Nucleus accumbens (tissue), 56 donors: ENCODE data around the gene TPH2.

Source experiments
- DNase-seq, 56 donors: peaks; one replicate each; lab custom pipeline; 2025; lab: John Stamatoyannopoulos, UW

The TPH2 gene

DNA sequence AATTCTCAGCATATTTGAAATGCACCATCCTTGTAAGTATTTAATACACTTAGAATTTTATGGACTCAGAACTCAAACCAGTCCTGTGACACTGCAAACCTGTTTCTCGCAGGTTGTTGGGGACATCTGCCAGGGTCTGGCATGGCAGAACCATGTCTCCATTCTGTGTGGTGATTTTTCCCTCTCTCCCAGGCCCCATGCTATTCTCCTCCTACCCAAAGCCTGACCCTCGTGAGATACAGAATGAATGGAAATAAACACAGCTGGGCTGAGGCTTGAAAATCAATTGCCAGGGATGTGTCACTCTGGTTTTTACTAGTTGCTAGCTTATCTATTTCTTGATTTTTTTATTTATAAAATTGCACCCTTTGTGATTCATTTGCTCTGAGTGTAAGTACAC lies 19.8 kb downstream of the TPH2 start:
- no peak for DNase-seq

DNA sequence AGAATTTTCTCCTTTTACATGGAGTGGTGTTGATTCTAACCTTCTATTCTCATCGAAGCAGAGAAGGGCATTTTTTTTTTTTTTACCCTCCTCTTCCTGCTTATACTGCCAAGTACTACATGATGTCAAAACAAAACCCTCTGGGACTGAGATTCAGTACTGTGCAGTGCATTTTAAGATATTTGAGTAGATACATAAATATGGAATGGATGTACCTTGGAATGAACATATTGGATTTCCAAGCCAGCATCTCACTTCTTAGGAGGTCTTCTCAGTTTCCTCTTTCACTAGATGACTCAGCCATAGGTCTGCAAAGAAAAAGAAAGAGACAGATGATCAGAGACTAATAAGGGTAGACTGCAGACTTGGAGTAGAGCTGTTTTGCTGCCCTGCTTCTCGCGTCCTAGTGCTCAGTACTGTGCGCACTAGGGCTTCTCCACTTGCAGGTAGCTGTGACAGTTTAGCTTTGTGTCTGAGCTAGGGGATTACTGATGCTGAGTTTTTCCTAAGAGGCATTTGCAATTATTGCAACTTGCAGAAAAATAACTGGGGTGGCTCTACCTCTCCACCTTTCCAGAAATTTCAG lies 20.4 kb downstream of the TPH2 start:
- DNase-seq: no peak

DNA sequence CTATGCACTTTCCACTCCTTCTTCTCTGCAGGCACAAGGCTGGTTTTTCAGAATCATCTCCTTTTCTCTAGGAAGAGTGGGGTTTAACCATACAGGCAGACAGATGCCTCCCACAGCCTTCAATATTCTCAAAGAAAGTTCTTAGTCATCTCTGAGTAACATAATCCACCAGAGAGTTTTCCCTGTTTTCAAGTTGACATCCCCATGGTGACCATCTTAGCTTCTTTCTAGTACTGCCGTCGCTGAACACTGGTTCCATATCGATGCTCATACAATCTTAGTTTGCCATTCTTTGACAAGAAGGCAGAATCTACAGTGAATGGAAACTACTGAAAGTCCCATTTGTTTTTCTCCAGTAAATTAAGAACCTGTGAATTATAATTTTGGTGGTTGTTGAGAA lies 28.6 kb downstream of the TPH2 start:
- peak in 9 of 56 donors; percentile 1 to 52 (median 11) for DNase-seq

DNA sequence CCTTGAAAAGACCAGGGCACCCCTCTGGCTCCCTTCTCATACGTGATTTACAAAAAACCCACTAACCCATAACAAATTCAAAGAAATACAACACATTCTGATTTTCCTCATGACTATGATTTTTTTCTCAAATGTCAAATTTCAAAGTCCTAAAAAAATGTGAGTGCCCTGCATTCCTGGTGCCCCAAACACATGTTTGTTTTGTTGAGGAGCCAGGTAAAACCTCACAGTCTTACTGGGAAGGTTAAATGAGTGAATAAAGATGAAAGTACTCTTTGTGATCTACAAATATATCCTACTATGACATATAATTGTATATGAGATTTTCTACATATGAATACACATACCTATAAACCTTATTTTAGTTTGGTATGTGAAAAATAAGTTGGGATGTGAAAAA lies 30.7 kb downstream of the TPH2 start:
- no peak for DNase-seq

DNA sequence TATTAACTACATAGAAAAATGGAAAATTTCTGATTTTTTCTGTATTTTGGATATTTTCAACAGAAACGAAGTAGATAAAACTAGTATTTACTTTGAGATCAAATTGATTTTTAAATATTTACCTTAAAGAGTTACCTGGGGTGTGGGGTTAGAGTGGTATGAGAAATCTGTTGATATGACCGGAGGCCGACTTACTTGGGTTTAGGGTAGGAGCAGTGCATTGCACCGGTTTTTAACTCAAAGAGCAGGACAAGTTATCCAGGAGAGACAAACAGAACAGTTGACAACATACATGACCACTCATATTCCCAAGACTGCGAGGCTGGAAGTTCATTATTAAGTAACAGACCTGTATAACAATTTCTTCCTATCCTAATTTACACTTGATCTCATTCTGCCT lies 31.4 kb downstream of the TPH2 start:
- no peak for DNase-seq

DNA sequence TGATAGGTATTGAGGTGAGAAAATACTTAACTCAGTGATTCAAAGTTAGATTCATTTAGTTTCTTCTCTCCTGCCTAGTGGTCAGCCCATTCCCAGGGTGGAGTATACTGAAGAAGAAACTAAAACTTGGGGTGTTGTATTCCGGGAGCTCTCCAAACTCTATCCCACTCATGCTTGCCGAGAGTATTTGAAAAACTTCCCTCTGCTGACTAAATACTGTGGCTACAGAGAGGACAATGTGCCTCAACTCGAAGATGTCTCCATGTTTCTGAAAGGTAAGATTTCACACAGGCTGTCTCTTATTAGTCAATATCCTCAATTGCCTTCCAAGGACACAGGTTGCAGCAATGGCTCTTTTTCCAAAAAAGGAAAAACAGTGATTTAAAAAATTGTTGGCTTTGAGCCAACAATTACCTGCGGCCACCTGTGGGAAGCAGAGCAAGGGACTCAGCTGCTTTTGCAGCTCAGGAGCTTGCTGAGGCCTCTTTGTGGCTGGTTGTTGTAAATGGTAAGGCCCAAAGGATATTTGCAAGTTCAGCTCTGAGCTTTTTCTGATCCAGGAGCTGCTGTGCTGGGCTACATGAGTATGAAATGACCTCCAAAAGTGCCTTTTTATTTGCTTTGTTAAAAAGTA lies 33.9 kb downstream of the TPH2 start:
- DNase-seq: no peak

DNA sequence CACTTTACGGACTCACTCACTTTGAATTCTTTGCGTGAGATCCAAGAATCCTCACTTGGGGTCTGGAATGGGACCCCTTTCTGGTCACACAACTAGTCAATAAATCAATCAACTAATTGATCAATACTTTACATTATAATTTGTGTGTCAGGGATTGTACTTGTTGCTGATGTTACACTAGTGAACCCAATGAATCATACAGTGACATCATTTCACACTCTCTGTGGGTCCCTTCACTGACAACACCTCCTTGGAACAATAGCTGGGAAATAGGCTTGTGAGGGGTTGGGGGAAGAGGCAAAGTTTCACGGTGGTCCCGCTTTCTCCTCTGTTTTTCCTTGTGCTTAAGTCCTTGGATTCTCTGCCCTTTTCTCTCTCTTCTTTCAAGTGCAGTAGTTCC lies 35.0 kb downstream of the TPH2 start:
- DNase-seq: no peak

DNA sequence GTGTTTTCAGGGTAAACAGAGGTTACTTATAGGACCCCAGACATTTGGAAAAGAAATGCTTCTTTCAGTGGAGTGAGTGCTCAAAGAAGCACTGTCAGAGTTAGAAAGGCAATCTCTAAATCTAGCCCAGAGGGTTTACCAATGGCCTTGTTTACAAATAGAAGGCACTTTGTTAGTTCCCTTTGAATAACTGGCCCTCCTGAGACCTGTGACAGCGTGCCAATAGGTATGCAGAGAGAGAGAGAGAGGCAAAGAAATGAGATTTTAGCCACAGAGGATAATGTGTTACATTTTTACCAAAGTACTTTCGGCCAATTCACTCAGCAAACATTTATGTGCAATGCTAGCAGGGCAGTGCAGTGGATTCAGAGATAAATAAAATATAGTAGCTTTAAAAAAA lies 41.9 kb downstream of the TPH2 start:
- no peak for DNase-seq

DNA sequence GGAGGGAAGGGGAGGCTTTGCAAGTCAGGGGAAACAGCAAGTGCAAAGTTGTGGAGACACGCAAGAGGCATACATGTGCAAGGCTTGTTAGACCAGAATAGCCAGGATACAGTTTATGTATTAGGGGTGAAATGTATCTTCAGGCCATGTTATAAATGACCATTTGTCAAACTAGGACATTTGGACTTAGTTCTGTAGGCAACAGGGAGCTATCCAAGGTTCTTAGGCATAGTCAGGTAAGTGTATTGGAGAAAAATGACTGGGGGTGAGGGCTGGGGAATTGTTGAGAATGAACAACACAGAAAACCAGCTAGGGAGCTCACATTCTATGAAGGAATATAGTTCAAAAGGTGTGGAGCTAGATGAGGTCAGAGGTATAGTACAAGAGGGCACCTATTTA lies 42.5 kb downstream of the TPH2 start:
- DNase-seq: no peak

DNA sequence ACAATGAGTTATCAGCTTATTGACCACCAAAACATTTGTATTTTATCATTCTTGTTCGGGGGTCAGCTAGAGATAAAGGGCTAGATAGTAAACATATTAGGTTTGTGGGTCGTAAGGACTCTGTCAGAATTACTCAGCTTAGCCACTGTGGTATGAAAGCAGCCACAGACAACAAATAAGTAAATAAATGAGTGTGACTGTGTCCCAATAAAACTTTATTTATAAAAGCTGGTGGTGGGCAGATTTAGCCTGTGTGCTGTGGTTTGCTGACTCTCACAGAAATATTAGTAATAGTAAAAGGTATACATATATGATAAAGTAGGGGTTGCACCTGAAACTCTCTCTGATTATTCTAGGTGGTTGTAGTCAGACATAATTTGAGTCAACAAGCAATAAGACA lies 56.1 kb downstream of the TPH2 start:
- DNase-seq: no peak

DNA sequence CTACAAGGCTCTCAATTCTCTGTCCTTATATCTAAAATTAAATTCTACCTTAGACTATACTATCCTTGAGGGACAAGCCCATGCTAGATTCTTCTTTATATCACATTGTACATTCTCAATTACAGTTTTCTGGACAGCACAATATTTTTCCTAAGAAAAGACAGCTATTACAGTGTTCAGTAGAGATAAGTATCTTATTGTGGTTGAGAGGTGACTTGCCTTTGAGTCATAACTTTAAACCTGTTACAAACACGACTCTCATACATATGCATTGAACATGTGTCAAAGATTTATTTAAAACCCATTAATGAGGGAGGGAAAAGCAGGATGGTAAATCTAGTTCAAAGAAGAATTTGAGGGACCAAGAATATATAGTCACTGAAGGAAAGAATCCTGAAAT lies 61.1 kb downstream of the TPH2 start:
- no peak for DNase-seq

DNA sequence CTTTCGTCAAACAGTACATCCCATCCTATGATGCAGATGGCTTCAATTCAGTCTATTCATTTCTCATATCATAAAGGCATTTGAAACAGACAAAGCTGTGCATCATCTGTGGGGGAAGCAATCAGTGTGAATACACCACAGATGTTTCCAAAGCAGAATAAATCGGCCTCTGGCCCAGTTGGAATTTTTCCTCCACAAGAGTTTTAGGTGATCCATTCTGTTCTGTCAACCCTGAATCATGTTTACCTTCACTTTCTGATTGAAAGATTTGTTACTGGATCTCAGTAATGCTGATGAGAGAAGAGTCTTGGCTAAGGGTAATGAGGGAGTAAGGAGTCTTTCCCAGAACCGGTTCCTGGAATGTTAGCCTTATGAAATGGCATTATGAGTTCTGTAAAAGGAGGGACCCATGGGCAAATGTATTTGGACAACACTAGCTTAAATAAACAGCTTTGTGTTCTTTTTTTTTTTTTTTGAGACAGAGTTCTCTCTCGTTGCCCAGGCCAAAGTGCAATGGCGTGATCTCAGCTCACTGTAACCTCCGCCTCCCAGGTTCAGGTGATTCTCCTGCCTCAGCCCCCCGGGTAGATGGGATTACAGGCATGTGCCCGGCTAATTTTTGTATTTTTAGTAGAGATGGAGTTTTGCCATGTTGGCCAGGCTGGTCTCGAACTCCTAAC lies 62.5 kb downstream of the TPH2 start:
- DNase-seq: no peak

DNA sequence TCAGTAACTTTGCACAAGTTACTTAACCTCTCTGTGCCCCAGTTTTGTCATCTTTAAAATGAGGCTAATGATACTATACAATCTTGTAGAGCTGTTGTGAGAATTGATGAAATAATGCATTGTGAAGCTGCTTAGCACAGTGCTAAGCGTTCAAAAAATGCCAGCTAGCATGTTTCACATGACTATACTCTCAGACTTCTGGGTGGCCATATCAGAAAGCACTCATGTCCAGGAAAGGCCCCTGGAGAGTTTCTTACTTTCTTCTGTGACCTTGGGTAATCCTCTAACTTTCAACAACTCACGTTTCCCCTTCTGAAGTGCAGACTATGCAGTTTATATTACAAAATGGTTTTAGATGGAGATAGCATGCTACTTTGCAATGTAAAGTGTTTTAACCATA lies 68.1 kb downstream of the TPH2 start:
- no peak for DNase-seq

DNA sequence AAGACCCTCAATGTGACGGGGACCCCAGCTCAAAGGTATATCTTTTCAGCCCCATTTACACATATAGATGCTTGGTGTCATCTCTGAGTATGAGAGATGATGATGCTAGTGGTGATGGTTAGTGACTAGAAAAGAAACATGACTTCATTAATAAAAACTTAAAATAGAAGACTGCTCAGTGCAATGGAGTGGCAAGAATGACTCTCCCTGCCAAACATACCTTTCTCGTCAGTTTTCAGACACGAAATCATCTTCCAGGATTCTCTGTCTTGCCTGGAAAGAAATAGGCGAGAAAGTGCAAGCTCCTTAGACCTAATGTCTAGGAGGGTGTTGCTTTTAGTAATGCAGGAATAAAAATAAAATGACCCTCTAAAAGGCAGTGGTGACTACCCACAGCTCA lies 71.7 kb downstream of the TPH2 start:
- DNase-seq: no peak

DNA sequence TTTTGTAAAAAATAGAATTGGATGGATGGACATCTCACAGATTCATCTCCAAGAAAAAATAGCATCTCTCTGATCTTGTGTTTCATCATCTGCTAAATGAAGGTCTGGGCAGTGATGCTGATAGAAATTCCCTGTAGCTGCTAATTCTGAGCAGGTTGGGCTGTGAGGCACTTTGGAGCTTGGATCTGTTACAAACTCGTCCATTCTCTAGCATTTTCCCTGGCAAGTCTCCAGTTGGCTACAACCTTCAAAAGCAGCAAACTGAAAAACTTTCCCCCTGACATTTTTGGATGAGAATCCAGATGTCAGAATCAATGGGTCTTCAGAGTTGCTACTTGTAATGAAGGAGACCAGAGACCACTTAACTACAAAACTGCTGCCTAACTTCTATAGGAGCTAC lies 72.7 kb downstream of the TPH2 start:
- no peak for DNase-seq

DNA sequence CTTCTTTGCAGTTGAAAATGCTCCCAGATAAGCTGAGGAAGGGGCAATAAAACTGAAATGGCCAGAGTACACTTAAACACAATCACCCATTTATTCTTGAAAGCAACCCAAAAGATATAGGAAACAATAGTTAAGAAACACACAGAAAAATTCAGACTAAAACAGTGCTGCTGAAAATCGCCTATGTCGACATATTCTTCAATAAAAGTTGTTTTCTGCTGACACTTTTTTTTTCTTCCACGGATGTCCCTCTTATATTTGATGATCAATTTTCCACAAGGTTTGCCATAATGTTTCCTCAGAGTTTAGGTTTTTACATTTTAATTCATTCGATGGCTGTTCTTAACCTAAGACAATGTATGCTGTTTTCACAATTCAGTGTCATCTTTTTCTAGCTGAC lies 74.2 kb downstream of the TPH2 start:
- DNase-seq: no peak

DNA sequence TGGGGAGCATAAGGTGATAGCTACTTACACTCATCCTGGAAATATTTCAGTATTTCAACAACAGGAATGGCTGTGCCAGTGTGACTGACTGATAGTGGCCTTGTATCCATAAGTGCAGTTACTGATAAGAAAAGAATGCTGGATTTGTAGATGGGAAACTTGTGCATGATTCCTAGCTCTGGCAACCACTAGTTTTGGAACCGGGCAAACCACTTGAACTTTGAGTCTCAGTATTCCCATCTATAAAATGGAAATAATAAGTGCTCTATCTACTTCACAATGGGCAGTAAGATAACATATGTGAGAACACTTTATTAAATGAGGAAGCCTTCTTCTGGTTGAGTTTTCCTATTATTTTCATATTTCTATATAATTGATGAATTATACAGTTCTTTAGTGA lies 77.2 kb downstream of the TPH2 start:
- DNase-seq: no peak

DNA sequence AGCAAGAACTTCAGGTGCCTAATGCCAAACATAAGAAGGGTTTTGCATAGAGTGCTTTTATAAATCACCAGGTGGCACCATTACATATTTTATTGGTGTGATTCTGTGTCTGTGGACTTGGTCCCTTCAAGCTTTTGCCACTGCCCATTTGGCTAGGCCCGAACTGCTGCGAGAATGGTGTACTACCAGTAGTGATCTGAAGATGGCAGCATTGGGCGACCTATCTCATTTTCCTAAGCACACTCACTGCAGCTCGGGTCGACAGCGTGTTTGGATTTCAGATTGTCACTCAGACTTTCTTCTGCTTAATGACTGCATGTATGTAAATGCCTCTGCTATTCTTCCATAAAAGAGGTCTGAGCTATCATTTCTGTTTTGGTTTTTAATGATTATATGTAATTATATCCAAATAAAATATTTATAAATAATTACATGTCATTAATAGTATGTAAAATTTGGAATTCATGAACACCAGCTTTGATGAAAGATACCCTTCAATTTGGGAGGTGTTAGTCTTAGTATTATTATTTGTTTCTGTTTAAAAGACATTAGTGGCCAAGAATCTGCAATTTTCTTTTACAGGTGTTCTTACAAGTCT lies 78.5 kb downstream of the TPH2 start:
- DNase-seq: peak in 51 of 56 donors; percentile 1 to 85 (median 53)

DNA sequence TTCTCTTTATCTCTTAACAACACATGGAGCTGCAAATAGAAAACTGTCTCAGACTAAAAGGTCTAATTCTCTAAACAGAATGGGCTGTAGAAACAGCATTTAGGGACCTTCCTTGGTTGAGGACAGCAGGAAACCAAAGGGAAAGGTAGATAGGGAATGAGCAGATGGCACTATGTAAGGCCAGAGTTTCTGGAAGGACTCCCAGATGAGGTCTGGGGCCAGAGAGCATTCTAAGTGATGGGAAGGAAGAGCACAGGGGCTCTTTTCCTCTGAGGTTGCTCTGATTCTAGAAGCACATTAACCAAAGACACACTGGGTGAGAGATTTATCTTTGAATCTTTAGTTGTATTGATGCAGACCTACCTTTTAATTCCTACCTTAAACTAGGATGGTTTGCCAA lies 79.4 kb downstream of the TPH2 start:
- DNase-seq: no peak

DNA sequence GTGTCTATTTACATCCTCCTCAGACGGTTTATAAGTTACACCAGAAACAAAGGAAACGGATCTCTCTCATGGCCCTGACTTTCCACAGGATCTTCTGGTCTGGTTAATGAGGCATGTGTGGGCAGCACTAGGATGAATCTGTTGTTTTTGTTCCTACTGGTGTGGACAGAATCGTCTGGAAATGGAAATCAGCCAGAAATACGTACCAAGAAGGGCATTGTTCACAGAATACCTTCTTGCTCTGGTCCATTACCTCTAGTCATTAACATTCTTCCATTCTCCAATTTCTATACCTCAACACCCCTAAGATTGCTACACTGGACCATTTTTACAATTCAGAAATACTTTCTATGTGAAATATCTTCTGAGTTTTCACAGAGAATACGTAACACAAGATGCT lies 86.0 kb downstream of the TPH2 start:
- DNase-seq: no peak

DNA sequence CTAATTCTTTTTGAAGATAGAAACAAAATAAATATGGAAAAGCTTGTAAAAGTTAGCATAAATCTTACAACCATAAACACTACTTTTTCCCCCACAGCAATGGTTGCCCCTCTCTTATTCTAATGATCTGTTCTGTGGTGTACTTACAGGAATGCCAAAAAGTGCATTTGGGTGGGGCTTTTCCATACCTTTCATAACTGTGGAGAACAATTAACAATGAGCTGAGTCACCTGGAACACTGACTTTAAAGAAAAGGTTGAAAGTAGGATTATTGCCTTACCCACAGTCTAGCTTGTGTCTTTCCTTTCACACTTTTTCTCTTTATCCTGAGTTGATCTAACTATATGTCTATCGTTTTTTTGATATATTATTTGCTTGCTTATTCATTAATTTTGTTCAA lies 86.9 kb downstream of the TPH2 start:
- DNase-seq: no peak

DNA sequence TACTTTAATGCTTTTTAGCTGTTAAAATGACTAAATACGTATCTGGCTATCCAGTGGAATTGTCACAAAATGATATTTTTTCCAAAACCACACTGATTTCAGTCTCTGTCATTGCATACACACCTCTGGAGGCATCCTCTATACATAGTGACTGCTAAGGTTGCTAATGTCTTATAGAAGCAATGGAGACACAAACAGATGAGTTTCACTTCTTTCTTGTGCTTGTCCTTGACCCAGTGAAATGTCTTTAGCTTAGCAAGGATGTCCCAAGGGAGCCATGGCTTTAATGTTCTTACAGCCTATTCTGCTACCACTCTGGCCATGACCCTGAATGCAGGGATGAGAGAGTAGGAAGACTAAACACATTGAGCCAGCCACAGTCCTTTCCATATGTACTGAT lies 90.3 kb downstream of the TPH2 start:
- DNase-seq: no peak
